Neural progenitor cell (in vitro differentiated cells): ENCODE data around the gene CERK. TPM values are rescaled to one million over a fixed set of nuclear protein-coding genes. Genes with fewer than 3 reads are reported as not detected.

ENCODE experiments used
- DNase-seq: peaks from one replicate; pipeline ENCODE4 v3.0.0-alpha.2; 2016; ENCODE audit warnings: low spot score
- H2AFZ ChIP-seq: fragments of 200-600 bp; sonication (generic); replicated peaks from 2 replicates; pipeline ENCODE4 v1.6.1; 2016; ENCODE audit warnings: antibody characterized with exemption
- H3F3A ChIP-seq: fragments of 200-600 bp; sonication (generic); 2 replicates; pipeline ENCODE4 v1.6.1; 2016; ENCODE audit warnings: antibody characterized with exemption, low read depth
- H3K27ac ChIP-seq: fragments of 200-600 bp; sonication (generic); 2 replicates; pipeline ENCODE4 v1.5.1; 2016; ENCODE audit warnings: mild to moderate bottlenecking
- H3K27me3 ChIP-seq: fragments of 200-600 bp; sonication (generic); 2 replicates; pipeline ENCODE4 v1.6.1; 2016; ENCODE audit warnings: mild to moderate bottlenecking, moderate library complexity
- H3K36me3 ChIP-seq: fragments of 200-600 bp; sonication (generic); 2 replicates; pipeline ENCODE4 v1.5.1; 2016
- H3K4me1 ChIP-seq: fragments of 200-600 bp; sonication (generic); 2 replicates; pipeline ENCODE4 v1.6.1; 2016; ENCODE audit warnings: mixed run types
- H3K4me2 ChIP-seq: fragments of 200-600 bp; sonication (generic); 2 replicates; pipeline ENCODE4 v1.6.1; 2016
- H3K4me3 ChIP-seq: fragments of 200-600 bp; sonication (generic); 2 replicates; pipeline ENCODE4 v1.5.1; 2016
- H3K79me2 ChIP-seq: fragments of 200-600 bp; sonication (generic); 2 replicates; pipeline ENCODE4 v1.6.1; 2016; ENCODE audit warnings: low read depth
- H3K9ac ChIP-seq: fragments of 200-600 bp; sonication (generic); 2 replicates; pipeline ENCODE4 v1.6.1; 2016
- H3K9me3 ChIP-seq: fragments of 200-600 bp; sonication (generic); 2 replicates; pipeline ENCODE4 v1.5.1; 2016; ENCODE audit warnings: low read depth
- H4K20me1 ChIP-seq: fragments of 200-600 bp; sonication (generic); 2 replicates; pipeline ENCODE4 v1.6.1; 2016; ENCODE audit warnings: low read depth
- H3K27ac Mint-ChIP-seq: 3 replicates; pipeline ENCODE4 v1.8.0; 2021; ENCODE audit warnings: mixed read lengths
- H3K27me3 Mint-ChIP-seq: 2 replicates; pipeline ENCODE4 v1.8.0; 2022; ENCODE audit warnings: low read depth, mild to moderate bottlenecking, inconsistent platforms, moderate library complexity, mixed read lengths; ENCODE audit not compliant: insufficient read depth
- H3K36me3 Mint-ChIP-seq: 3 replicates; pipeline ENCODE4 v1.8.0; 2021; ENCODE audit warnings: mixed read lengths
- H3K4me1 Mint-ChIP-seq: 3 replicates; pipeline ENCODE4 v1.8.0; 2021; ENCODE audit warnings: mixed read lengths
- H3K4me3 Mint-ChIP-seq: 3 replicates; pipeline ENCODE4 v1.8.0; 2021; ENCODE audit warnings: mild to moderate bottlenecking, moderate library complexity, mixed read lengths
- H3K9me3 Mint-ChIP-seq: 3 replicates; pipeline ENCODE4 v1.8.0; 2020; ENCODE audit warnings: mixed read lengths
- EZH2 ChIP-seq: fragments of 200-600 bp; sonication (generic); IDR thresholded peaks from 2 replicates; pipeline ENCODE4 v1.6.1; 2017; ENCODE audit warnings: antibody characterized with exemption, mild to moderate bottlenecking, moderate library complexity
- EZH2phosphoT487 ChIP-seq: fragments of 200-600 bp; sonication (generic); IDR thresholded peaks from 2 replicates; pipeline ENCODE4 v1.6.1; 2017; ENCODE audit warnings: antibody characterized with exemption
- total RNA-seq: library from RNA; depleted of rRNA; stranded (reverse); fragments of >200 nt; gene quantifications from 2 replicates; pipeline ENCODE4 v1.2.3, GENCODE V29; 2015; ENCODE audit warnings: low replicate concordance
- TF ChIP-seq, protein P1 (sequence below): fragments of 200-600 bp; sonication (generic); IDR thresholded peaks from 2 replicates; pipeline ENCODE4 v1.5.1; 2017; ENCODE audit warnings: antibody characterized with exemption, mild to moderate bottlenecking

Gene CERK
- total RNA-seq, 1 donor from 2014 or later, result 53.6 TPM

DNA sequence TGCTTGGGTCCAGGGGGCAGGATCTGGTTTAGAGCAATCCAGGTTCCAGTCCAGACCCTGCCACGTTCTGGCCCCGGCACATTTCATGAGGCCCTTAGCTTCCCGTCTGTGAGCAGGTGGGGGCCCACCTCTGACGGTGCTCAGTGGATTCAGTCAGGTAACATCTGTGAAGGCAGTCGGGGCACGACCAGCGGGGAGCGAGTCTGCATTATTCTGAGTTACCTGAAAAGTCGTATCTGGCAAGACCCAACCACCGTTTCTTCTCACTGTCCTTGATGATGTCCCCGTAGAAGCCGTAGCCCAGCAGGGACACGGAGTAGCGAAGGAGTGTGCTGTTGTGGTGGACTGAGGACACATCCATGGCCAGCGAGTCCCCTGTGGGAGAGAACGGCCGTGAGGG is 39.0 kb downstream of the CERK start:
- H3K27me3 Mint-ChIP-seq, result peaks cover 5% of the 10 kb centered on the region
- no peak overlapping the region for H3K4me3 Mint-ChIP-seq
- Histone ChIP-seq H3K4me1 (no peaks in the 10 kb centered on the region), H3K9ac (no peak overlapping the region), H3K9me3 (no peaks in the 10 kb centered on the region), H3K4me3 (no peak overlapping the region), H3F3A (no peaks in the 10 kb centered on the region), H3K27ac (no peak overlapping the region), H3K79me2 (no peaks in the 10 kb centered on the region), H3K36me3 (no peaks in the 10 kb centered on the region), H2AFZ (no peak overlapping the region), H3K4me2 (no peak overlapping the region), H4K20me1 (peaks cover under 1% of the 10 kb centered on the region), H3K27me3 (no peaks in the 10 kb centered on the region)
- peak overlapping the region; percentile 93 for H3K27ac Mint-ChIP-seq
- no peaks in the 10 kb centered on the region for H3K9me3 Mint-ChIP-seq
- TF ChIP-seq EZH2phosphoT487, result no peak
- no peak for TF ChIP-seq EZH2
- TF ChIP-seq, protein P1, sequence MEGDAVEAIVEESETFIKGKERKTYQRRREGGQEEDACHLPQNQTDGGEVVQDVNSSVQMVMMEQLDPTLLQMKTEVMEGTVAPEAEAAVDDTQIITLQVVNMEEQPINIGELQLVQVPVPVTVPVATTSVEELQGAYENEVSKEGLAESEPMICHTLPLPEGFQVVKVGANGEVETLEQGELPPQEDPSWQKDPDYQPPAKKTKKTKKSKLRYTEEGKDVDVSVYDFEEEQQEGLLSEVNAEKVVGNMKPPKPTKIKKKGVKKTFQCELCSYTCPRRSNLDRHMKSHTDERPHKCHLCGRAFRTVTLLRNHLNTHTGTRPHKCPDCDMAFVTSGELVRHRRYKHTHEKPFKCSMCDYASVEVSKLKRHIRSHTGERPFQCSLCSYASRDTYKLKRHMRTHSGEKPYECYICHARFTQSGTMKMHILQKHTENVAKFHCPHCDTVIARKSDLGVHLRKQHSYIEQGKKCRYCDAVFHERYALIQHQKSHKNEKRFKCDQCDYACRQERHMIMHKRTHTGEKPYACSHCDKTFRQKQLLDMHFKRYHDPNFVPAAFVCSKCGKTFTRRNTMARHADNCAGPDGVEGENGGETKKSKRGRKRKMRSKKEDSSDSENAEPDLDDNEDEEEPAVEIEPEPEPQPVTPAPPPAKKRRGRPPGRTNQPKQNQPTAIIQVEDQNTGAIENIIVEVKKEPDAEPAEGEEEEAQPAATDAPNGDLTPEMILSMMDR, result no peak
- DNase-seq, result no peak
- H3K4me1 Mint-ChIP-seq, result peaks cover 13% of the 10 kb centered on the region
- H3K36me3 Mint-ChIP-seq, result peaks cover 23% of the 10 kb centered on the region

DNA sequence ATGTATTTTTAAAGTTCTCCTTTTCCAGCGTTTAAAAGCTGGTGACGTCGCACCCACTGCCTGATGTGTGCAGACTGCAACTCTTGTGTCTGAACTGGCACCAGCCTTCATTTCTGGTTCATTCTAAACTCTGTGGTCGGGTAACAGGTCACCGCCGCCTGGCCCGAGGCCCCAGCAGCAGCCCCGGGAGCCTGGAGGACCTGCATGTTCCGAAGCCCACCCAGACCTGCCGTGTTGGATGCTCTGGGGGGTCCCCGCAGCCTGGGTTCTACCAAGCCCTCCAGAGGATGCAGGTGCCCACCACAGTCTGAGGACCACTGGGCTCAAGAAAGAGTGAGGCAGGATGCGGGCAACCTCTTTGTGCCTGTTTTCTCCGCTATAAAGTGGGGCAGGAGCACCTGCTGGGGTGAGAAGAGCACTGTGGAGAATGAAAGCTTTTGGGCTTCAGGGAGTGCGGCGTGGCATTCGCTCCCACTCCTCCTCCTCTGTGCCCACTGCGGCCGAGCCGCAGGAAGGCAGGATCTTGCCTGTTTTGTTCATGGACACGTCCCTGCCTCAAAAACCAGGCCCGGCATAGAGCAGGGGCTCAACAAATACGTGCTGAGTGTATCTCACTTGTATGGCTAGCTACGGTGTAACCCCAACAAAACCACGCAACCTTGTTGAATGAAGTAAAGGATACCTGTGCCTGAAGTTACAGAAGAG is 40.1 kb downstream of the CERK start:
- peaks cover 21% of the 10 kb centered on the region for H3K36me3 Mint-ChIP-seq
- no peak overlapping the region for H3K27ac Mint-ChIP-seq
- Histone ChIP-seq H3K79me2 (no peaks in the 10 kb centered on the region), H3K27ac (no peak overlapping the region), H3K27me3 (no peaks in the 10 kb centered on the region), H3K9ac (no peak overlapping the region), H3K4me3 (no peak overlapping the region), H3F3A (no peaks in the 10 kb centered on the region), H3K9me3 (no peaks in the 10 kb centered on the region), H4K20me1 (no peaks in the 10 kb centered on the region), H3K36me3 (no peaks in the 10 kb centered on the region), H2AFZ (no peak overlapping the region), H3K4me2 (no peak overlapping the region), H3K4me1 (no peaks in the 10 kb centered on the region)
- no peak overlapping the region for H3K4me3 Mint-ChIP-seq
- no peaks in the 10 kb centered on the region for H3K9me3 Mint-ChIP-seq
- DNase-seq, result no peak
- peaks cover 6% of the 10 kb centered on the region for H3K4me1 Mint-ChIP-seq
- H3K27me3 Mint-ChIP-seq, result peaks cover 5% of the 10 kb centered on the region
- TF ChIP-seq EZH2phosphoT487, result no peak
- TF ChIP-seq, protein P1, result no peak
- TF ChIP-seq EZH2, result no peak

DNA sequence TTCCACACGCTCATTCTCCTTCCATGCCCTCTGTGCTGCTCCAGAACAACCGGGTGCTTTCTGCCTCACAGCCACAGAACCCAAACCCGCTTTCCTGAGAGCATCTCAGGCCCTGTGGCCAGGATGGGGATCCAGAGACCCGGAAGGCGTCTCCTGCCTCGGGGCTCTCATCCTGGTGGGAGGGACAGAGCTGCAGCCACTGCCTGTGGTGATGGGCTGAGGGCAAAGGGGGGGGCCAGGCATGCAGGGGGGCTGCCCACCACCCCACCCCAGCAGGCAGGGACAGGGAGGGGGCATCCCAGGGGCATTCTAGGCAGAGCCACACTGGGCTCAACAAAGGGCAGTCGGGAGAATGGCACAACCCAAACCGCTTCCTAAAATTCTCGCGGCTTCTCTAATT is 41.4 kb downstream of the CERK start:
- Histone ChIP-seq H3F3A (no peaks in the 10 kb centered on the region), H3K4me1 (no peaks in the 10 kb centered on the region), H4K20me1 (no peaks in the 10 kb centered on the region), H3K9me3 (no peaks in the 10 kb centered on the region), H3K36me3 (no peaks in the 10 kb centered on the region), H2AFZ (no peak overlapping the region), H3K27me3 (no peaks in the 10 kb centered on the region), H3K4me3 (no peak overlapping the region), H3K9ac (no peak overlapping the region), H3K27ac (no peak overlapping the region), H3K79me2 (no peaks in the 10 kb centered on the region), H3K4me2 (no peak overlapping the region)
- Mint-ChIP-seq H3K4me1 (no peaks in the 10 kb centered on the region), H3K36me3 (peaks cover 18% of the 10 kb centered on the region), H3K4me3 (no peak overlapping the region), H3K27me3 (peaks cover 5% of the 10 kb centered on the region), H3K9me3 (no peaks in the 10 kb centered on the region), H3K27ac (no peak overlapping the region)
- no peak for DNase-seq
- TF ChIP-seq, protein P1, result no peak
- TF ChIP-seq EZH2, result no peak
- TF ChIP-seq EZH2phosphoT487, result no peak
